Right lobe of liver (tissue), 6 donors: ENCODE results near the gene PNMA8C. TPM values are rescaled to one million over a fixed set of nuclear protein-coding genes. Genes with fewer than 3 reads are reported as not detected.

Source experiments
- ATAC-seq, 4 donors: fragments of 200-7000 bp; cut with Tn5 transposase; one replicate each; pipeline ENCODE4 v1.9.1; 2020; ENCODE audit warnings: mild to moderate bottlenecking in 4 of 4, moderate library complexity in 4 of 4
- DNase-seq, 3 donors: peaks; one replicate each; pipeline ENCODE4 v3.0.0-alpha.2; 2020
- H3K27ac ChIP-seq, 3 donors: fragments of 200-600 bp; one replicate each; pipeline ENCODE4 v1.8.0; 2022
- H3K27me3 ChIP-seq, 2 donors: fragments of 200-600 bp; one replicate each; pipeline ENCODE4 v1.8.0; 2022
- H3K36me3 ChIP-seq, 4 donors: fragments of 200-600 bp; sonication (generic) in 1 of 4; one replicate each; pipeline versions ENCODE4 v1.5.1 to v1.8.0; 2017 to 2022; ENCODE audit warnings: control low read depth in 1 of 4
- H3K4me1 ChIP-seq, 4 donors: fragments of 200-600 bp; sonication (generic) in 1 of 4; one replicate each; pipeline versions ENCODE4 v1.5.1 to v1.8.0; 2017 to 2022; ENCODE audit warnings: control low read depth in 1 of 4
- H3K4me3 ChIP-seq, 3 donors: fragments of 200-600 bp; one replicate each; pipeline ENCODE4 v1.8.0; 2022
- H3K9me3 ChIP-seq, 4 donors: fragments of 200-600 bp; sonication (generic) in 1 of 4; one replicate each; pipeline versions ENCODE4 v1.5.1 to v1.8.0; 2017 to 2022; ENCODE audit warnings: control low read depth in 1 of 4
- POLR2A ChIP-seq: fragments of 450-650 bp; IDR thresholded peaks from one replicate; pipeline ENCODE4 v1.6.1; 2017; ENCODE audit warnings: antibody characterized with exemption, mild to moderate bottlenecking
- WGBS: methylation state at CpG from one replicate; pipeline ENCODE4 v1.1.6; 2018; ENCODE audit warnings: low coverage, low lambda C conversion rate; ENCODE audit not compliant: insufficient coverage; ENCODE audit errors: missing lambda C conversion rate; 5-methylcytosine and 5-hydroxymethylcytosine counted together
- intact Hi-C, 2 donors: fragments of 100-400 bp; cut with DNase I; formaldehyde crosslinking; loops; one replicate each; pipeline versions ENCODE4 v1.11.2 to v1.14.1; 2022
- total RNA-seq, 6 experiments: library from RNA; depleted of rRNA in 2 of 6; stranded (reverse); fragments of >200 nt in 2 of 6; fragmentation: NEBNext Ultra II Directional in 3 of 6; extraction: Animal tissue kit (Norgen Biotek cat#: 25700) in 3 of 6; gene quantifications; one replicate each; pipeline versions ENCODE4 v1.1.0 to v1.2.4, GENCODE V29; 2016 to 2023
- TF ChIP-seq, protein P1 (sequence below), 4 donors: fragments of 200-600 bp in 3 of 4; fragments of 450-650 bp in 1 of 4; IDR thresholded peaks; one replicate each; pipeline versions ENCODE4 v1.5.1 to v1.8.0; 2016 to 2022; ENCODE audit warnings: antibody characterized with exemption in 4 of 4, mild to moderate bottlenecking in 2 of 4
- donor health status: DM: no; HTN: yes; CAD: no.
- donor health status: DM: no; HTN: no; CAD: no.
- donor health status: DM: no; HTN: no; CAD: no.
- donor health status: DM: no; HTN: yes; CAD: no.
- donor health status: DM: no; HTN: yes; CAD: no.

PNMA8C gene
- total RNA-seq, 6 experiments from 2014 or later = not detected

DNA sequence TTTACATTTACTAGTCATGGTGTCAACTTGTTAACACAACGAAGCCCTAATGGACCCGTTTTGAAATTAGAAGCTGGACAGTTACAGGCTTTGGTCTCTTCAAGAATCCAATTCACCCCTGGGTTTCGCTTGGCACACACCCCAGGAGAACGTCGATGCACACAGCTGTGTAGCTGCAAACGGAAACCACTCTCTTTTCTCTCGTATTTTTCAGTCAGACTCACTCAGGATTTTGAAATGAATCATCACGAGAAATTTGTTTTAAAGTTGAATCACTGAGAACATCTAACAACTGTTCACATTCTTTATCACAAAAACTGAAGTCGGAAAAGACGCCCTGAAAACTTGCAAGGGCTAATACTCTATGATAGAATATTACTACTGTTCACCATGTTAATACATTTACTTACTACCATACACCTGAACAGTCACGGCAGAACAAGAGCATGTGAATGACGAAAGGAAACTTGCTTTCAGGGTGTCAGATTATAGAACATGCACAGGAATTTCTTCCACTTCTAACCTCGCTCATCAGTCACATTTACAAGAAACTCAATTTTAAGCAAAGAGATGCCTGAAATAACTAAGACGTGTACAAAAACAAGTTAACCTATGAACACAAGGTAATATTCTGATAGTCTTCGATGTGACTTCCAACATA, 37.9 kb upstream of the PNMA8C start:
- Histone ChIP-seq H3K27ac (no peak overlapping the region), H3K9me3 (no peaks in the 10 kb centered on the region), H3K27me3 (no peaks in the 10 kb centered on the region), H3K4me3 (no peak overlapping the region), H3K4me1 (peaks cover 0 to 5% (median 0%) of the 10 kb centered on the region in 4 donors), H3K36me3 (no peaks in the 10 kb centered on the region)
- TF ChIP-seq POLR2A = no peak
- TF ChIP-seq, protein P1, sequence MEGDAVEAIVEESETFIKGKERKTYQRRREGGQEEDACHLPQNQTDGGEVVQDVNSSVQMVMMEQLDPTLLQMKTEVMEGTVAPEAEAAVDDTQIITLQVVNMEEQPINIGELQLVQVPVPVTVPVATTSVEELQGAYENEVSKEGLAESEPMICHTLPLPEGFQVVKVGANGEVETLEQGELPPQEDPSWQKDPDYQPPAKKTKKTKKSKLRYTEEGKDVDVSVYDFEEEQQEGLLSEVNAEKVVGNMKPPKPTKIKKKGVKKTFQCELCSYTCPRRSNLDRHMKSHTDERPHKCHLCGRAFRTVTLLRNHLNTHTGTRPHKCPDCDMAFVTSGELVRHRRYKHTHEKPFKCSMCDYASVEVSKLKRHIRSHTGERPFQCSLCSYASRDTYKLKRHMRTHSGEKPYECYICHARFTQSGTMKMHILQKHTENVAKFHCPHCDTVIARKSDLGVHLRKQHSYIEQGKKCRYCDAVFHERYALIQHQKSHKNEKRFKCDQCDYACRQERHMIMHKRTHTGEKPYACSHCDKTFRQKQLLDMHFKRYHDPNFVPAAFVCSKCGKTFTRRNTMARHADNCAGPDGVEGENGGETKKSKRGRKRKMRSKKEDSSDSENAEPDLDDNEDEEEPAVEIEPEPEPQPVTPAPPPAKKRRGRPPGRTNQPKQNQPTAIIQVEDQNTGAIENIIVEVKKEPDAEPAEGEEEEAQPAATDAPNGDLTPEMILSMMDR (IDR thresholded peaks at IDR 0.05) = no peak
- 55% methylated on average over 15 of the region's 15 CpGs for WGBS
- ATAC-seq (no peak), DNase-seq (no peak)
- intact Hi-C loops = no loop called here

DNA sequence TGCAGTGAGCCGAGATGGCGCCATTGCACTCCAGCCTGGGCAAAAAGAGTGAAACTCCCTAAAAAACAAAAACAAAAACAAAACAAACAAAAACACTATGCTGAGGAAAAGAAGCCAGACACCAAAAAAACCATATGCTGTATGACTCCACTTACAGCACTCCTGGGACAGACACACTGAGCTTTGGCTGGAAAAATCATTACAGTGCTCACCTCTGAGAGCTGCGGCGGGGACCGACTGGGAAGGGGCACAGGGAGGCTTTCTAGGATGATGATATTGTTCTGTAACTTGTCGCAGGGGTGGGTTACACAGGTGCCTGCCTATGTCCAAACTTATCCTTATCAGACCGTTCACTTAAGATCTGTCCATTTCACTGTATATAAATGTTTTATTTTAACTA, 34.8 kb upstream of the PNMA8C start:
- intact Hi-C loops = no loop called here
- 71% methylated on average over 7 of the region's 7 CpGs for WGBS
- no peak for TF ChIP-seq POLR2A
- TF ChIP-seq, protein P1 (IDR thresholded peaks at IDR 0.05) = no peak
- ATAC-seq (no peak), DNase-seq (no peak)
- H3K4me1 ChIP-seq = no peaks in the 10 kb centered on the region
- no peaks in the 10 kb centered on the region for H3K27me3 ChIP-seq
- H3K36me3 ChIP-seq = no peaks in the 10 kb centered on the region
- H3K9me3 ChIP-seq = no peaks in the 10 kb centered on the region
- H3K4me3 ChIP-seq = no peak overlapping the region
- H3K27ac ChIP-seq = no peak overlapping the region

DNA sequence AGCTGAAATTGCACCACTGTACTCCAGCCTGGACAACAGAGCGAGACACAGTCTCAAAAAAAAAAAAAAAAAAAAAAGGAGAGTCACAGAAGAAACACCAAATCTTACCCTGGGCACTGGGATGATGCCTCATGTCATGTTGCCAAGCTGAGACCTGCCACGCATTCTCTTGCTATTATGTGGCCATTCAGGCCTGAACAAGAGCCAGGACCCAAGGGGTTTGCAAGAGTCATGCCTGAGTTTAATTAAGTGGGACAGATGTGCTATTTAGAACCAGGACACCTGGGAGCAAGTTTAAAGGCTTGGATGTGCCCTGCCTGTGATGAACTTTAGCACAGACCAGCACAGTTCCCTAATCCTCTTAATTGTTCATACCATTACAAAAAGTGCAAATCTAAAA, 32.8 kb upstream of the PNMA8C start:
- TF ChIP-seq, protein P1 (IDR thresholded peaks at IDR 0.05) = no peak
- no peak for TF ChIP-seq POLR2A
- Histone ChIP-seq H3K9me3 (no peaks in the 10 kb centered on the region), H3K27me3 (no peaks in the 10 kb centered on the region), H3K4me3 (no peak overlapping the region), H3K36me3 (no peaks in the 10 kb centered on the region), H3K27ac (no peak overlapping the region), H3K4me1 (no peaks in the 10 kb centered on the region)
- 67% methylated on average over 1 of the region's 2 CpGs for WGBS
- DNase-seq = no peak
- intact Hi-C loops = no loop called here
- ATAC-seq = no peak

DNA sequence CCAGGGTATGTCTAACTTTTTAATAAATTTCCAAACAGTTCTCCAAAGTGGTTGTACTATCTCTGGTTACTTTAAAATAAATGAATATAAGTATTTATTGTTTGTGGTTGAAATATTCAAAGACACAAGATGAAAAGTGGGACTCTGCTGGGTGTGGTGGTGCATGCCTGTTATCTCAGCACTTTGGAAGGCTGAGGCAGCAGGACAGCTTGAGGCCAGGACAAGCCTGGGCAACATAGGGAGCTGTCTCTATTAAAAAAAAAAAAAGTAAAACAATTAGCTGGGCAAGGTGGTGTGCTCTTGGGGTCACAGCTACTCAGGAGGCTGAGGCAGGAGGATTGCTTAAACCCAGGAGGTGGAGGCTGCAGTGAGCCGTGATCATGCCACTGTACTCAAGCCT, 32.2 kb upstream of the PNMA8C start:
- Histone ChIP-seq H3K4me1 (no peaks in the 10 kb centered on the region), H3K9me3 (no peaks in the 10 kb centered on the region), H3K36me3 (no peaks in the 10 kb centered on the region), H3K27ac (no peak overlapping the region), H3K27me3 (no peaks in the 10 kb centered on the region), H3K4me3 (no peak overlapping the region)
- intact Hi-C loops = no loop called here
- WGBS = 70% methylated on average over 1 of the region's 1 CpG
- no peak for ATAC-seq
- TF ChIP-seq POLR2A = no peak
- TF ChIP-seq, protein P1 (IDR thresholded peaks at IDR 0.05) = no peak
- DNase-seq = no peak
